Measurements from ENCODE around the gene CARD18.
"Not testable (repeated sequence)": the region's sequence is repeated elsewhere in the genome, so short reads cannot be mapped to it uniquely, and the experiment has no call there.

The CARD18 gene

DNA sequence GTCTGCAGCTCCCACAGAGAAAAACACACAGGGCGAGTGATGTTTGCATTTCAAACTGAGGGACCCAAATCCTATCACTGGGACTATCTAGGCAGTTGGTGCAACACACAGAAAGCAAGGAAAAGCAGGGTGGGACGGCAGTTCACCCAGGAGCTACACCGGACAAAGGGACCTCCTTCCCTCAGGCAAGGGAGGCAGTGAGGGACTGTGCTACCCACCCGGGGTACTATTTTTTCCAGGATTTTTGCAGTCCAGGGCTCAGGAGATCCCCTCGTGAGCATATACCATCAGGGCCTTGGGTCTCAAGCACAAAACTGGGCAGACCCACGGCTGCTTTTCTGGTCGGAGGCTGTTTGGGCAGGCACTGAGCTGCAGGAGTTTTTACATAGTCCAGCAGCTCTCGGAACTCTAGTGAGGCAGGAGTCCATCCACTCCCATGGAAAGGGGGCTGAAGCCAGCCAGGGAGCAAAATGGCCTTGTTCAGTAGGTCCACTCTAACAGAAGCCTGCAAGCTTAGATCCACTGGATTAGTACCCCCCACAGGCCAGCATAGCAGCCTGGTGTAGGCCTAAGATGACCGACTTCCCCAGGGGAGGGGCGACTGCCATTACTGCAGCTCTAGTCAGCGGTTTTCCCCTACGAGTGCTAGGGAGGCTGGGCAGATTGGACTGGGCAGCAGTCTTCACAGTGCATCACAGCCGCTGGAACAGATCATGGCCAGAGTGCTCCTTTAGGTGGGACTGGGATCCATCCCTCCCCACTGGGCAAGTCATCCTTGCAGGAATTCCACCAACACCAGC, 28.2 kb downstream of the CARD18 start:
- DNase-seq (ENCODE audit: low read depth in 1 of 2, low spot score in 1 of 2), result no peak
- no peak for TF ChIP-seq JUND (IDR thresholded peaks at IDR 0.05; ENCODE audit: low read depth)
- in situ Hi-C loops (cut with HindIII; ENCODE audit: low pct_unique_long_range_greater_than_20kb, low sequenced_read_pairs), result no loop called here

DNA sequence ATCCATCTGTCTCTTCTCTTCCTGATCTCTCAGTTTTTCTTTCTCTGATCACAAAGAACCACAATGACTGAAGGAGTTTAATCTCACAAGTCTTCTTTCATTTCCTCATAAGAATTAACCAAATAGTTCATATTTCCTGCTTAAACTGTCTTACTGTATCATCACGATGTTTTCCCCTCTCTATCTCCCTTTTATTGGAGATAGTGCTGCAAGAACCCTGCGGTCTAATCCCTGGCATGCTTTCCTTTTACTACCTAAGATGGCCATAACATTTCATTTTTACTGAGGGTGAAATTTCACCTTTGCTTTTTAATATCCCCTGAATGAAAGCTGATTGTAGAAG, 28.9 kb downstream of the CARD18 start:
- in situ Hi-C loops (cut with HindIII; ENCODE audit: low pct_unique_long_range_greater_than_20kb, low sequenced_read_pairs), result no loop called here

DNA sequence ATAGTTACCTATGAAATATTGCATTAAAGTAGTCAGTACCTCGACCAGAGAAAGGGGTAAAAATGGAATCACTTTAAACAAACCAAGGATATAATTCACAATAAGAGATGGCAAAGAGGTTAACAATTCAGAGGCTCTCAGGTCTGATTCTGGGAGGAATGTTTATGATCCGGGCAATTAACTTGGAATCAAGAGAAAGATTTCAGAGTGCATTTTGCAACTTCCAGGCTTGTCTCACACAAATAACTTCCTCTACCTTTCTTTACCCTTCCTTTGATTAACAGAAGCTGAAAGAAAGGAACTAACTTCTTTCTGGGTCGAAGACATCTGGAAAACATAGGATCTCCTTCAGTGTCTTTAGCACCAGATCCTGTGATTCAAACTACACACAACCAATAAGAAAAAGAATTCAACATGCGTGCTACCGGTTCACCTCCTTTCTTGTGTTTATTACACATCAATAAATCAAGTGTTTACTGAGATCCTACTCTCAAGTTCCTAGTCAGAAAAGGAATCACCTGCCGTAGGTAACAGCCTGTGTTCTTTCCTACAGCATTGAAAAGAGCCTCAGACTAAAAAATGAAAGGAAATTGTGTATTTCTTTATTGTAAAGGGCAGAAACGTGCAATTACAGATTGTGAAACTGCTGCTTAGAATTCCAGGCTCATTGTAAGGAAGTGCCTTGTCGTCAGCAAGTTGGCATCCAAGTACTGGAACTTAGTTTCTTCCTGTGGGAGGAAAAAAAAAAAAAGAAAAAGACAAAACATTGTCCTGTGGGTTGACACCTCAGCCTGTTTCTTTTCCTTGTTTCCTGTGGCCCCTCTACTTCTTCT, 29.5 kb downstream of the CARD18 start:
- in situ Hi-C loops (cut with HindIII; ENCODE audit: low pct_unique_long_range_greater_than_20kb, low sequenced_read_pairs), result no loop called here
- TF ChIP-seq JUND (IDR thresholded peaks at IDR 0.05; ENCODE audit: low read depth), result no peak
- DNase-seq (ENCODE audit: low read depth in 1 of 2, low spot score in 1 of 2), result peak in 1 of 2 experiments; percentile 15

More for the DNA sequence above, 28.9 kb downstream of the CARD18 start:
- no peak for DNase-seq (ENCODE audit: low read depth in 1 of 2, low spot score in 1 of 2)
- TF ChIP-seq JUND (IDR thresholded peaks at IDR 0.05; ENCODE audit: low read depth), result no peak

DNA sequence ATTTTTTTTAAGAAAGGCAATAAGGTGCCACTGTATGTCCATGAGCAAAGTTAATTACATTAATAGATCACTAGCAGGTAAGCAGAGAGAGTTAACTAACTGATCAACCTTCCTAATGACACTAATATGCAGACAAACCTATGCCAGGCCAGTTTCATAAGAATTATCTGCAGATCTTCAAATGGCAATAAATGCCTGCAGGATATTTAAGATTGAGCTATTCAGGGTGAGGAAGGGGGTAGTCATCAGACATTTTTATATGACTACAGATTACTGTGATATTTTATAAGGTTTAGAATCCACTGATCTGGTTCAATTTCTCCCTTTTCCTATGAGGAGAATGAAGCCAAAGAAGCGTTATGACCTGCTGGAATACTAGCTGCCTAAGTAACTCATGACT, 30.2 kb downstream of the CARD18 start:
- no peak for DNase-seq (ENCODE audit: low read depth in 1 of 2, low spot score in 1 of 2)
- in situ Hi-C loops (cut with HindIII; ENCODE audit: low pct_unique_long_range_greater_than_20kb, low sequenced_read_pairs), result no loop called here

DNA sequence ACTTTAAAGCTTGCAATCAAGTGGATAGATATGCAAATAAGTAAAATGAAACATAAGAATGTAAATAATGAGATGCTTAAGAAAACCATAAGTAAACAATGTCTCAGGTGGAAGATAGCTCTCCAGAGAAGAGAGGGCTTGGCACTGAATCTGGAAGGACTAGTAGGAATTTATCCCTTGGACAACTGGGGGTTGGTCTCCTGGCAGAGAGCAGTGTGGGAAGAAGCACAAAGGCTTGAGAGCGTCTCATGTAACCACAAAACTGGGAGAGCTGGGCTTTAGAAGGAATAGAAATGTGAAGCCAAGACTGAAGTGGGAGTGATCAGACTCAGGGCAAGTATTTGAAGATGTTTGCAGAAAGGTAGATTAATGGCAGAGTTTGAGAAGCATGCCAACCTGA, 31.3 kb downstream of the CARD18 start:
- in situ Hi-C loops (cut with HindIII; ENCODE audit: low pct_unique_long_range_greater_than_20kb, low sequenced_read_pairs), result no loop called here

More for the DNA sequence above, 30.2 kb downstream of the CARD18 start:
- no peak for TF ChIP-seq JUND (IDR thresholded peaks at IDR 0.05; ENCODE audit: low read depth)

DNA sequence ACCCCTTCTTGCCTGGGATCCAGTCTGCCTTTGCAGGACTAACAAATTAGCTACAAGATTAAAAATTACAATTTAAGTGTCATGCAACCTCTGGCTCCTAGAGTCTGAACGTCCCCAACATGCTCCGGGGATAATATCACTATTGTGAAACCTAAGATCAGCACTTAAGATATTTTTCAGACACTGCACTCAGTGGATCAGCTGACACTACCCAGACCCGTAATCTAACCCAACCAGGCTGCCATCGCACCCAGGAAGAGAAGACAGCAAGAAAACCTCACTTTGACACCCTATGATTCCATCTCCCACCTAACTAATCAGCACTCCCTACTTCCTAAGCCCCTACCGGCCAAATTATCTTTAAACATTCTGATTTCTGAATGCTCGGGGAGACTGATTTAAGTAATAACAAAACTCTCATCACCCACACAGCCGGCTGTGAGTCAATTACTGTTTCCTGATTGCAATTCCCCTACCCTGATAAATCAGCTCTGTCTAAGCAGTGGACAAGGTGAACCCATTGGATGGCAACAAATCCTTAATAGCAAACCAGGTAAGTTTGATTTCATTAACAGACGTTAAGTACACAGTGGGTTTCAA, 32.2 kb downstream of the CARD18 start:
- in situ Hi-C loops (cut with HindIII; ENCODE audit: low pct_unique_long_range_greater_than_20kb, low sequenced_read_pairs); DNase-seq (ENCODE audit: low read depth in 1 of 2, low spot score in 1 of 2): not testable (repeated sequence)

More for the DNA sequence above, 31.3 kb downstream of the CARD18 start:
- peak in 1 of 2 experiments; percentile 17 for DNase-seq (ENCODE audit: low read depth in 1 of 2, low spot score in 1 of 2)
- no peak for TF ChIP-seq JUND (IDR thresholded peaks at IDR 0.05; ENCODE audit: low read depth)

DNA sequence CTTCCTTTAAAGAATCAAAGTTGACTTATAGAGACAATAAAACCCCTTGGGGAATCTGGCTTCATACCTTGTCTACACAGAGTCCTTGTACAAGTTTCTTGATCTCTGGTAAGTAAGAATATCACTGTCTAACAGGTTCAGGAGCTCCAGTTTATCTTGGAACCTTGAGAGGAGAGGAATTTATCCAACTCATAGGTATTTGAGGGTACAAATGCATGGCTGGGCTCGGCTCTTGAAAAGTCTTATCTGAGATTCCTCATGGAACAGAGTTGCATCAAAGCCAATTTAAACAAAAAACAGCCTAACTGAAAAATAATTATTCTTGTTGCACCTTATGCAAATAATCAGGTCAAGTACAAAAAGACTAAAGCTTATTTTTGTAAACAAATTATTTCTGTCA, 33.4 kb downstream of the CARD18 start:
- in situ Hi-C loops (cut with HindIII; ENCODE audit: low pct_unique_long_range_greater_than_20kb, low sequenced_read_pairs), result no loop called here
- no peak for DNase-seq (ENCODE audit: low read depth in 1 of 2, low spot score in 1 of 2)
- no peak for TF ChIP-seq JUND (IDR thresholded peaks at IDR 0.05; ENCODE audit: low read depth)

DNA sequence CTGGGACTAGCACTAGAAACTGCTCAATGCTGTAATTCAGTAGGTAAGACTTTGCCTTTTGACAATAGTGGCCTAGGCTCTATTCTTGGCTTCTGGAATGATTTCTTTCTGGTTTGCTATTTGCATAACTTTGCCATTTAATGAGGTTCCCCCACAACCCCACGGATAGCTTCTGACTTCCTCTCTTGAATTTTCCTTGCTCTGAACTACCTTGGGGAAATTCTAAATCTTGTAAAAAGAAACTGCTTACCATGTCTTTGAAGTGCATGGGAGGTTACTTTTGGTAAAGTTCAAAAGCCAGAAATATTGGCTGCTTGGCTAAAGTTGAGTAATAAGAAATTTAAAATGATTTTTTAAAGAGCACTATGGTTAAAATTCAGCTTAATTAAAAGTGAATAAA, 35.3 kb downstream of the CARD18 start:
- in situ Hi-C loops (cut with HindIII; ENCODE audit: low pct_unique_long_range_greater_than_20kb, low sequenced_read_pairs), result no loop called here
- no peak for DNase-seq (ENCODE audit: low read depth in 1 of 2, low spot score in 1 of 2)
- no peak for TF ChIP-seq JUND (IDR thresholded peaks at IDR 0.05; ENCODE audit: low read depth)

DNA sequence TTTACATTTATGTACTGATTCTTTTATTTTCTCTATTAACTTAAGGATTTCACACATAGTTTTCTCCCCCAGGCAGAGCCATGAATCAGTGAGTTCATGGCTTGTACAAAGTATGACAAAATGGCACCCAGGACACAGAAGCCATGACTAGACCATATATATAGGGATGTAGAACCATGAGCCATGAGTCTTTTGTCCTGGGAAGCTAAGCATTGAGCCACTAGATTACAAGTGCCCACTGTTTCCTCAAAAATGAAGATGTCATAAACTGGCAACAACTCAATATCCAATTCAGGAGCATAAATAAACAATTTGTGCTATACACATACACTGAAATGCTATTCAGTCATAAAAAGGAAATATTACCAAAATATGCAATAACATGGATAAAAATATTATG, 36.2 kb downstream of the CARD18 start:
- TF ChIP-seq JUND (IDR thresholded peaks at IDR 0.05; ENCODE audit: low read depth), result no peak
- DNase-seq (ENCODE audit: low read depth in 1 of 2, low spot score in 1 of 2), result no peak
- in situ Hi-C loops (cut with HindIII; ENCODE audit: low pct_unique_long_range_greater_than_20kb, low sequenced_read_pairs), result no loop called here

DNA sequence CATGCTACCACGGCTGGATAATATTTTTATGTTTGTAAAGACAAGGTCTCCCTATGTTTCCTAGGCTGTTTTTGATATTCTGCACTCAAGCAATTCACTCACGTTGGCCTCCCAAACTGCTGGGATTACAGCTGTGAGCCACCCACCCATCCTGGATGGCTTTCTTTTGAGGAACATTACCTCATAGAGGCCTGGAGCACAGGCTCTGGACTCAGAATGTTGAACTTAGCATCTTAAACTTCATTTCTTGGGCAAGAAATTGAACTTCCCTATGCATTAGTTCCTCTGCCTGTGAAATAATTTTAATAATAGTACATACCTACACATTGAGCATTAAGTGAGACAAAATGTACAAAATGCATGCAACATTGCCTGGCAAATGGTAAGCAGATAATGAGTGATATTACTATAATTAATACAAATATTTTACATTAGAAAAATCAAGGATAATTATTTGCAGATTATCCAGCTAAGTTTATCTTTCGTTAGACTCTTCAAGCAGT, 37.4 kb downstream of the CARD18 start:
- DNase-seq (ENCODE audit: low read depth in 1 of 2, low spot score in 1 of 2); in situ Hi-C loops (cut with HindIII; ENCODE audit: low pct_unique_long_range_greater_than_20kb, low sequenced_read_pairs): not testable (repeated sequence)

DNA sequence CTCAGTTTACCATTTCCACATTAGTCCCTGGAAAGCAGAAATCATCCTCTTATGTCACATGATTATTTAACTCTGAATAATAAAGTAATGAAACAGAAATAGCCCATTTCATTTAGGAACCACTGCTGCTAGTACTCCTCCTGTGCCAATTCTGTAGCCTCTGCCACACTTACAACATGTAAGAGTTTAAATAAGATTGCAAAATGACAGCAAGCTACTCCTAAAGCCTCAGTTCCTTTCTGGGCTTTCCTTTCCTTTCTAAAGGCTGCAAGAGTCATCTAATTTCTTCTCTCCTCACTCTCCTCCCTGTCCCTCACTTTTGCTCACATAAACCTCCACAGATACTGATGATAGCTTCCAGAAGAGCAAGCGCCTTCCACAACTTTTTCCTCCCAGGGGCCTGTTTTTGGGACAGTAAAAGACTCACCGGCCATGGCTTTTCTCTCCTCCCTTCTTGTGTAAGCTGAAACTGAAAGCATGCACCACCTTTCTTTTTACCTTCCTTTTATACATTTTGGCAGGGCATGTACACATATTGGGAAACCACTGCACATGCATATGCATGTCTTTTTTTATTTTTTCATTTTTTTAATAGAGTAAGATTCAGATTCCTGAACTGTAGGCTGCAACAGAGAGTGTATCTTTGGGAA, 38.5 kb downstream of the CARD18 start:
- in situ Hi-C loops (cut with HindIII; ENCODE audit: low pct_unique_long_range_greater_than_20kb, low sequenced_read_pairs), result no loop called here
- no peak for DNase-seq (ENCODE audit: low read depth in 1 of 2, low spot score in 1 of 2)
- TF ChIP-seq JUND (IDR thresholded peaks at IDR 0.05; ENCODE audit: low read depth), result no peak

DNA sequence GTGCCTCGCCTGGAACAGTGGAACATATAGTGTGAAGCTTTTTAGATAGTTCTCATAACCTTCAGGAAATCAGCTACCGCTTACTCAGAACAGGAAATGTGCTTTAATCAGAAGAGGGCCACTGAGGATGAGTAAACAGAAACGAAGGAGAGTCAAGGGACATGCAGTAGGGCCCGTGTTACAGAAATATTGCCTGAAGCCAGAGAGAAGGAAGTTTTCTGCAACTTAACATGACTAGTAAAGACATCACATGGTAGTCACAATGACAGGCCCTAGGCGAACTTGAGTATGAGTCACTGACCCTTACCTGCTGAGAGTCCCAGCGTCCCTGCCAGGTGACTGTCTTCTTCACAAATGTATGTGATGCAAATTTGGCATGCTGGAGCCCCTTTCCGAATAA, 39.4 kb downstream of the CARD18 start:
- DNase-seq (ENCODE audit: low read depth in 1 of 2, low spot score in 1 of 2), result peak in 1 of 2 experiments; percentile 13
- in situ Hi-C loops (cut with HindIII; ENCODE audit: low pct_unique_long_range_greater_than_20kb, low sequenced_read_pairs), result no loop called here
- TF ChIP-seq JUND (IDR thresholded peaks at IDR 0.05; ENCODE audit: low read depth), result no peak

DNA sequence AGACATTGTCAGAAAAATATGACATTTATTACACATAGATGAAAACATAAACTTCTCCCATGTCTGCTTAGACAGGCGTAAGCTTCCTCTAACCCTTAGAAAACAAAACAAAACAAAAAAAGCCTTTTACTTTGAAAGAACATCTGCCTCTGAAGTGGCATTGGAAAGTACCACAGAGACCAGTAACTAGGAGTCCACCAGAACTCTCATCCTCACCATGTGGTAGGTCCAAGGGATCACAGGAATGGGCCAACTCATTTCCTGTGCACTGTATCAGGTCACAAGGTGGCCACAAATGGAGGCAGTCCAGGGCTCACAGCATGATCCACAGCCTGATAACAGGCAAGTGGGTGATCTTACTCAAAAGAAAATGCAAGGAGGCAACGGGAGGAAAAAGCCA, 40.0 kb downstream of the CARD18 start:
- in situ Hi-C loops (cut with HindIII; ENCODE audit: low pct_unique_long_range_greater_than_20kb, low sequenced_read_pairs); DNase-seq (ENCODE audit: low read depth in 1 of 2, low spot score in 1 of 2): not testable (repeated sequence)
